DND-41 (cell line): Measurements from ENCODE around the gene CNIH4.
"Not testable (repeated sequence)": the region's sequence is repeated elsewhere in the genome, so short reads cannot be mapped to it uniquely, and the experiment has no call there.

Experiments
- EZH2 ChIP-seq: IDR thresholded peaks from 3 replicates; pipeline ENCODE4 v1.6.1; 2012; ENCODE audit warnings: borderline replicate concordance, low read depth, mild to moderate bottlenecking, moderate library complexity, low read length, inconsistent platforms; ENCODE audit not compliant: severe bottlenecking
- TF ChIP-seq, protein P1 (sequence below): IDR thresholded peaks from 2 replicates; pipeline ENCODE4 v1.5.1; 2012; ENCODE audit warnings: borderline replicate concordance, low read length, moderate library complexity, mild to moderate bottlenecking; ENCODE audit not compliant: poor library complexity, severe bottlenecking; ENCODE audit errors: extremely low read depth

DNA sequence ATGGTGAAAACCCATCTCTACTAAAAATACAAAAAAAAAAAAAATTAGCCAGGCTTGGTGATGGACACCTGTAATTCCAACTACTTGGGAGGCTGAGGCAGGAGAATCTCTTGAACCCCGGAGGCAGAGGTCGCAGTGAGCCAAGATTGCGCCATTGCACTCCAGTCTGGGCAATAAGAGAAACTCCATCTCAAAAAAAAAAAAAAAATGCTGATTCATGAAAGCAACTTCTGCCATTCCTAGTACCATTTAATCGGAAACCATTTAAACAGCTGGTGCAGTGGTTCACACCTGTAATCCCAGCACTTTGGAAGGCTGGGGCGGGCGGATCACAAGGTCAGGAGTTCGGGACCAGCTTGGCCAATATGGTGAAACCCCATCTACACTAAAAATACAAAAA is 72.0 kb downstream of the CNIH4 start:
- TF ChIP-seq, protein P1, sequence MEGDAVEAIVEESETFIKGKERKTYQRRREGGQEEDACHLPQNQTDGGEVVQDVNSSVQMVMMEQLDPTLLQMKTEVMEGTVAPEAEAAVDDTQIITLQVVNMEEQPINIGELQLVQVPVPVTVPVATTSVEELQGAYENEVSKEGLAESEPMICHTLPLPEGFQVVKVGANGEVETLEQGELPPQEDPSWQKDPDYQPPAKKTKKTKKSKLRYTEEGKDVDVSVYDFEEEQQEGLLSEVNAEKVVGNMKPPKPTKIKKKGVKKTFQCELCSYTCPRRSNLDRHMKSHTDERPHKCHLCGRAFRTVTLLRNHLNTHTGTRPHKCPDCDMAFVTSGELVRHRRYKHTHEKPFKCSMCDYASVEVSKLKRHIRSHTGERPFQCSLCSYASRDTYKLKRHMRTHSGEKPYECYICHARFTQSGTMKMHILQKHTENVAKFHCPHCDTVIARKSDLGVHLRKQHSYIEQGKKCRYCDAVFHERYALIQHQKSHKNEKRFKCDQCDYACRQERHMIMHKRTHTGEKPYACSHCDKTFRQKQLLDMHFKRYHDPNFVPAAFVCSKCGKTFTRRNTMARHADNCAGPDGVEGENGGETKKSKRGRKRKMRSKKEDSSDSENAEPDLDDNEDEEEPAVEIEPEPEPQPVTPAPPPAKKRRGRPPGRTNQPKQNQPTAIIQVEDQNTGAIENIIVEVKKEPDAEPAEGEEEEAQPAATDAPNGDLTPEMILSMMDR, result not testable (repeated sequence)
- not testable (repeated sequence) for TF ChIP-seq EZH2
